ENCODE measurements around the gene ELOVL6. TPM values are rescaled to one million over a fixed set of nuclear protein-coding genes. Genes with fewer than 3 reads are reported as not detected.

Gene ELOVL6
- total RNA-seq, 1 experiment from 2014 or later: 9.5 TPM

- peaks cover 5% of the 10 kb centered on the region; the same call in 1 of the 2 replicates for H3K4me1 ChIP-seq
- Mint-ChIP-seq H3K9me3 (ENCODE audit: unreplicated experiment) (no peaks in the 10 kb centered on the region), H3K36me3 (ENCODE audit: insufficient read depth, unreplicated experiment) (no peaks in the 10 kb centered on the region), H3K4me1 (ENCODE audit: low read depth, unreplicated experiment) (peaks cover 5% of the 10 kb centered on the region), H3K4me3 (ENCODE audit: unreplicated experiment) (no peak overlapping the region), H3K27ac (ENCODE audit: unreplicated experiment) (no peak overlapping the region), H3K27me3 (ENCODE audit: insufficient read depth, unreplicated experiment) (no peaks in the 10 kb centered on the region)
- H3K36me3 ChIP-seq (ENCODE audit: control insufficient read depth, insufficient read depth, low read length): no peaks in the 10 kb centered on the region
- no peaks in the 10 kb centered on the region for H3K27me3 ChIP-seq (replicated peaks; ENCODE audit: control insufficient read depth, insufficient read depth, low read length)
- no peak for TF ChIP-seq CTCF (IDR thresholded peaks at IDR 0.05; ENCODE audit: insufficient read depth in 1 of 2, low read depth in 1 of 2, low read length in 1 of 2, severe bottlenecking in 1 of 2, unreplicated experiment in 1 of 2)
- intact Hi-C loops (cut with micrococcal nuclease; ENCODE audit: unreplicated experiment): no loop called here
- POLR2A ChIA-PET: no interaction called here
- H3K9me3 ChIP-seq: no peaks in the 10 kb centered on the region
- CTCF ChIA-PET: no interaction called here
- H3K4me3 ChIP-seq (ENCODE audit: low read depth, low read length): no peak overlapping the region
- no peak for DNase-seq
- no TSS peak for BruUV-seq (replicated peaks)
Measured at GRCh38 chr4:110064934-110065333, 133.5 kb downstream of the ELOVL6 start.

GRCh38 chr4:110064295-110064694 is 134.1 kb downstream of the ELOVL6 start:
- H3K27me3 Mint-ChIP-seq (ENCODE audit: insufficient read depth, unreplicated experiment): no peaks in the 10 kb centered on the region
- Histone ChIP-seq H3K36me3 (ENCODE audit: control insufficient read depth, insufficient read depth, low read length) (no peaks in the 10 kb centered on the region), H3K27me3 (replicated peaks; ENCODE audit: control insufficient read depth, insufficient read depth, low read length) (no peaks in the 10 kb centered on the region), H3K4me1 (peaks cover 5% of the 10 kb centered on the region; the same call in 1 of the 2 replicates), H3K9me3 (no peaks in the 10 kb centered on the region), H3K4me3 (ENCODE audit: low read depth, low read length) (no peak overlapping the region)
- H3K27ac Mint-ChIP-seq (ENCODE audit: unreplicated experiment): no peak overlapping the region
- BruUV-seq (replicated peaks): no TSS peak
- POLR2A ChIA-PET: no interaction called here
- no peaks in the 10 kb centered on the region for H3K9me3 Mint-ChIP-seq (ENCODE audit: unreplicated experiment)
- CTCF ChIA-PET: interaction anchor here (0.6 to 0.7 kb wide), 3 partner anchors 17 to 486 kb away, joined by 3 to 7 read pairs (median 4); no protein-coding TSS in a partner anchor
- no peak for TF ChIP-seq CTCF (IDR thresholded peaks at IDR 0.05; ENCODE audit: insufficient read depth in 1 of 2, low read depth in 1 of 2, low read length in 1 of 2, severe bottlenecking in 1 of 2, unreplicated experiment in 1 of 2)
- no peaks in the 10 kb centered on the region for H3K36me3 Mint-ChIP-seq (ENCODE audit: insufficient read depth, unreplicated experiment)
- DNase-seq: no peak
- H3K4me1 Mint-ChIP-seq (ENCODE audit: low read depth, unreplicated experiment): peaks cover 7% of the 10 kb centered on the region
- intact Hi-C loops (cut with micrococcal nuclease; ENCODE audit: unreplicated experiment): no loop called here
- H3K4me3 Mint-ChIP-seq (ENCODE audit: unreplicated experiment): no peak overlapping the region

- Histone ChIP-seq H3K4me3 (ENCODE audit: low read depth, low read length) (no peak overlapping the region), H3K4me1 (peaks cover 5% of the 10 kb centered on the region; the same call in 1 of the 2 replicates), H3K36me3 (ENCODE audit: control insufficient read depth, insufficient read depth, low read length) (no peaks in the 10 kb centered on the region), H3K9me3 (no peaks in the 10 kb centered on the region), H3K27me3 (replicated peaks; ENCODE audit: control insufficient read depth, insufficient read depth, low read length) (no peaks in the 10 kb centered on the region)
- TF ChIP-seq CTCF (IDR thresholded peaks at IDR 0.05; ENCODE audit: insufficient read depth in 1 of 2, low read depth in 1 of 2, low read length in 1 of 2, severe bottlenecking in 1 of 2, unreplicated experiment in 1 of 2): no peak
- no peak for DNase-seq
- Mint-ChIP-seq H3K27ac (ENCODE audit: unreplicated experiment) (no peak overlapping the region), H3K36me3 (ENCODE audit: insufficient read depth, unreplicated experiment) (no peaks in the 10 kb centered on the region), H3K27me3 (ENCODE audit: insufficient read depth, unreplicated experiment) (no peaks in the 10 kb centered on the region), H3K9me3 (ENCODE audit: unreplicated experiment) (no peaks in the 10 kb centered on the region), H3K4me1 (ENCODE audit: low read depth, unreplicated experiment) (peaks cover 7% of the 10 kb centered on the region), H3K4me3 (ENCODE audit: unreplicated experiment) (no peak overlapping the region)
- ChIA-PET CTCF (no interaction called here), POLR2A (no interaction called here)
- no TSS peak for BruUV-seq (replicated peaks)
- intact Hi-C loops (cut with micrococcal nuclease; ENCODE audit: unreplicated experiment): no loop called here
Measured at GRCh38 chr4:110062166-110062565, 136.2 kb downstream of the ELOVL6 start.

All from Caco-2 (cell line).